Activated naive CD4-positive, alpha-beta T cell treated with anti-CD3 and anti-CD28 coated beads, Interleukin-2, amount 50 U/mL, for 24 hours (primary cell): Measurements from ENCODE around the gene JMJD6.
"Not testable (repeated sequence)": the region's sequence is repeated elsewhere in the genome, so short reads cannot be mapped to it uniquely, and the experiment has no call there.

Source experiments
- H3K27ac Mint-ChIP-seq: one replicate; pipeline ENCODE4 v1.8.0; 2021; ENCODE audit warnings: mild to moderate bottlenecking, mixed read lengths
- H3K27me3 Mint-ChIP-seq: one replicate; pipeline ENCODE4 v1.8.0; 2021; ENCODE audit warnings: mixed read lengths
- H3K36me3 Mint-ChIP-seq: one replicate; pipeline ENCODE4 v1.8.0; 2021; ENCODE audit warnings: mixed read lengths
- H3K4me1 Mint-ChIP-seq: one replicate; pipeline ENCODE4 v1.8.0; 2021; ENCODE audit warnings: mixed read lengths
- H3K4me3 Mint-ChIP-seq: one replicate; pipeline ENCODE4 v1.8.0; 2021; ENCODE audit warnings: mild to moderate bottlenecking, mixed read lengths
- H3K9me3 Mint-ChIP-seq: one replicate; pipeline ENCODE4 v1.8.0; 2021; ENCODE audit warnings: mixed read lengths

Gene JMJD6

GRCh38 chr17:76698466-76698977 lies 27.9 kb downstream of the JMJD6 start:
- H3K27ac Mint-ChIP-seq, H3K4me1 Mint-ChIP-seq, H3K27me3 Mint-ChIP-seq, H3K4me3 Mint-ChIP-seq, H3K36me3 Mint-ChIP-seq, H3K9me3 Mint-ChIP-seq: not testable (repeated sequence)

DNA sequence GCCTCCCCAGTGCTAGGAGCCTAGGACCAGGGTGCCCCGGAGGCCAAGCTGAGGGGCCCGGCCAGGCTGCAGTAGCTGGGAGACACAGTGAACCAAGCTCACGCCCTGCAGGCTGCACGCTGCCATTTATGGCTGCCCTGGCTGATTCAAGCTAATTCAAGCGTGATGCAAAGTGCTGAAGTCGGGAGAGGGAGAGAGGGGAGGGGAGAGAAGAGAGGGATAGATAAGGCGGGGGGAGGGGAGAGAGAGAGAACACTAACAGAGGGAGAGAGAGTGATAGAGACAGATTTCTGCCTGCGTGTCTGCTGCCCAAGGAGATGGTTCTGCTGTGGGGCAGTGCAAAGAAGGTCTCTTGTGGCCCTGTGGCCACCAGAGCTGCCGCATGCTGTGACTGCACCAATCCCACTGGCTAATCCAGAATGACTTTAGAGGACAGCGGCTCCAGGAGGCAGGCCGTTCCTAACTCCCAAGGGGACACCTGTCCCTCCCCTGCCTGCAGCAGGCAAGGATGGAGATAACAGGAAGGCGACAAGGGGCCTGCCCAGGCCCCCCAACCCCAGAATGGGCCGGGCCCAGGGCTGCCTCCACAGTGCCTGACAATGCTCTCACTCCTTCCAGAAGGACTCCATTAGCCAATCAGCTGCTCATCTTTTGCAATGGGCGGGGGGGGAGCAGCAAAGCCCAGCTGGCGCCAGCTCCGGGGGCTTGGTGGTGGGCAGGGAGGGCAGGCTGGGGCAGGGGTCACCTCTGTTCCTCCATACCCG lies 28.5 kb downstream of the JMJD6 start:
- Mint-ChIP-seq H3K4me1 (no peaks in the 10 kb centered on the region), H3K36me3 (no peaks in the 10 kb centered on the region), H3K4me3 (no peak overlapping the region), H3K27ac (no peak overlapping the region), H3K9me3 (no peaks in the 10 kb centered on the region), H3K27me3 (no peaks in the 10 kb centered on the region)

DNA sequence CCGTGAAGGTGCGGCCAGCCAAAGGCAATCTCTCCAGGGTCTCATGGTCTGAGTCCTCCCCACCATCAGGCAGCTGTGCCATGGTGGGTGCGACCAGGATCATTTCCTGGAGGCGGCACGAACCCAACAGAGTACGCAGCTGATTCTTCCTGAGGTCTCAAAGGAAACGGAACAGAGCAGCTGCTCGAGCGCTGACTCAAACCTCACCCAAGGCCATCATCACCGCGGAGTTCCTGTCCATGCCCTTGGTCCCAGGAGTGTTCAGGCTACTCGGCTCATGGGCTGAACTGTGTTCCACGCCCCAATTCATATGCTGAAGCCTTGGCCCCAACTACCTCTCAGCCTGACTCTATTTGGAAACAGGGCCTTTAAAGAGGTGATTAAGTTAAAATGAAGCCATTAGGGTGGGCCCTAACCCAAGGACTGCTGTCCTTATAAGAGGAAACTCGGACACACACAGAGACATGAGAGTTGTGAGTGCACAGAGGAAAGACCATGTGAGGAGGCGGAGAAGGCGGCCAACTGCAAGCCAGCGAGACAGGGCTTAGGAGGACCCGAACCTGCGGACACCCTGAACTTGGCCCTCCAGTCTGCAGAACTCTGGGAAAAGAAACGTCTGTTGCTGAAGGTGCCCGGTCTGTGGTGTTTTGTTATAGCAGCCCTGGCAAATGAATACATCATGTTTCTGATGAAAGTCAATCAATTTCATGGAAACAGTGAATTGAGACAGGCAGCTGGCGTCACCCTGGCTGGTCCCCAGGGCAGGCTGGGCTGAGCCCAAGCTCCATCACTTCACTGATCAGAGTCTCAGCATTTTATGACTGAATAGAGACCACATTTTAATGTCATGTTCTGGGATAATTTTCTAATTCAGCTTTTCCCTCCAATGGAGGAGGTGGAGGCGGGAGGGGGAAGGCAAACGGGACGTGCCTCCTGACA lies 29.4 kb downstream of the JMJD6 start:
- no peak overlapping the region for H3K4me3 Mint-ChIP-seq
- no peaks in the 10 kb centered on the region for H3K9me3 Mint-ChIP-seq
- no peak overlapping the region for H3K27ac Mint-ChIP-seq
- H3K4me1 Mint-ChIP-seq: no peaks in the 10 kb centered on the region
- no peaks in the 10 kb centered on the region for H3K27me3 Mint-ChIP-seq
- H3K36me3 Mint-ChIP-seq: no peaks in the 10 kb centered on the region

- no peaks in the 10 kb centered on the region for H3K9me3 Mint-ChIP-seq
- H3K4me3 Mint-ChIP-seq: no peak overlapping the region
- no peaks in the 10 kb centered on the region for H3K4me1 Mint-ChIP-seq
- no peaks in the 10 kb centered on the region for H3K27me3 Mint-ChIP-seq
- no peak overlapping the region for H3K27ac Mint-ChIP-seq
- H3K36me3 Mint-ChIP-seq: no peaks in the 10 kb centered on the region
Measured at GRCh38 chr17:76695059-76695831, 31.2 kb downstream of the JMJD6 start.

GRCh38 chr17:76691379-76692191 lies 34.8 kb downstream of the JMJD6 start:
- Mint-ChIP-seq H3K4me1 (no peaks in the 10 kb centered on the region), H3K9me3 (no peaks in the 10 kb centered on the region), H3K27me3 (peaks cover 1% of the 10 kb centered on the region), H3K4me3 (no peak overlapping the region), H3K27ac (no peak overlapping the region), H3K36me3 (no peaks in the 10 kb centered on the region)

DNA sequence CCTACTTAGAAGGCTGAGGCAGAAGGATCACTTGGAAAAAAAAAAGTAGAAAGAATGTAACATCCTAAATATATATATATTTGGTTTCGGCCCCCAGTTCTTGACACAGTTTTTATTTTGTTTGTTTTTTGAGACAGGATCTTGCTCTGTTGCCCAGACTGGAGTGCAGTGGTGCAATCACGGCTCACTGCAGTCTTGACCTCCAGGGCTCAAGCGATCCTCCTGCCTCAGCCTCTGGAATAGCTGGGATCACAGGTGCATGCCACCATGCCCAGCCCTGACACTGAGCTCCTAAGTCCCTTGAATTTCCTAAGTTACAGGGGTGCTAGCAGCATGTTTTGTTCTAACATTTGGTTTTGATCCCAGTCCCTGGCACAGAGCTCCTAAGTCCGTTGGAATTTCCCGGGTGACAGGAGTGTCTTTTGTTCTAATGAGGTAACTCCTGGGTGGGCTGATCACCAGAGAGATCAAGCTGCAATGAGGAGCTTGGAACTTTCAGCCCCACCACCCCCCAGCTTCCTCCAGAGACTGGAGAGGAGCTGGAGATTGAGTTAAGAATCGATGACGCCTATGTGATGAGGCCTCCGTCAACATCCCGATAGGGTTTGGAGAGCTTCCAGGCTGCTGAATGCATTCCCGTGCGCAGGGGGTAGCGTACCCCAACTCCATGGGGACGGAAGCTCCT lies 35.7 kb downstream of the JMJD6 start:
- Mint-ChIP-seq H3K36me3 (no peaks in the 10 kb centered on the region), H3K9me3 (no peaks in the 10 kb centered on the region), H3K27me3 (peaks cover 1% of the 10 kb centered on the region), H3K27ac (no peak overlapping the region), H3K4me1 (no peaks in the 10 kb centered on the region), H3K4me3 (no peak overlapping the region)

- Mint-ChIP-seq H3K27ac (no peak overlapping the region), H3K4me3 (no peak overlapping the region), H3K9me3 (no peaks in the 10 kb centered on the region), H3K36me3 (no peaks in the 10 kb centered on the region), H3K4me1 (no peaks in the 10 kb centered on the region), H3K27me3 (peaks cover 1% of the 10 kb centered on the region)
Measured at GRCh38 chr17:76689859-76690258, 36.5 kb downstream of the JMJD6 start.

- Mint-ChIP-seq H3K27ac (no peak overlapping the region), H3K9me3 (no peaks in the 10 kb centered on the region), H3K4me3 (no peak overlapping the region), H3K27me3 (peaks cover 1% of the 10 kb centered on the region), H3K4me1 (no peaks in the 10 kb centered on the region), H3K36me3 (no peaks in the 10 kb centered on the region)
Measured at GRCh38 chr17:76688165-76688622, 38.2 kb downstream of the JMJD6 start.

GRCh38 chr17:76687298-76688164 lies 38.9 kb downstream of the JMJD6 start:
- Mint-ChIP-seq H3K9me3 (no peaks in the 10 kb centered on the region), H3K4me1 (no peaks in the 10 kb centered on the region), H3K4me3 (no peak overlapping the region), H3K36me3 (no peaks in the 10 kb centered on the region), H3K27ac (no peak overlapping the region), H3K27me3 (peaks cover 1% of the 10 kb centered on the region)

GRCh38 chr17:76686538-76687297 lies 39.7 kb downstream of the JMJD6 start:
- Mint-ChIP-seq H3K27me3 (peaks cover 1% of the 10 kb centered on the region), H3K4me3 (no peak overlapping the region), H3K36me3 (no peaks in the 10 kb centered on the region)

DNA sequence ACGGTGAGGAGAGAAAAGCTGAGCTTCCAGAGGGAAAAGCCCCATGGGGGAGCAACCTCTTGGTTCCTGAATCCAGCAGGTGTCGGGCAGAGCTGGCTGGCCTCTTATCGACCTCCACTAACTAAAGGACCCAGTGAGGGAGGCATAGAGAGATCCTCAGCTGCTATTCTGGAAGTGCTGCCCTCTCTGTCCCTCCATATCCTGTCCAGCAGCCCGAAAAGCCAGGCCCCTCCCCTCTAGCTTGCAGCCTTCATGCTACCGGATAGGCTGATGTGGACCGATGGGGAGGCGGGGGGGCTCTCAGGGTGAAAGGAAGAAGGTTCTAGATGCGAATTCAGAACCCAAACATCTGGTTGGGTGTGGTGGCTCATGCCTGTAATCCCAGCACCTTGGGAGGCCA lies 40.6 kb downstream of the JMJD6 start:
- H3K36me3 Mint-ChIP-seq: no peaks in the 10 kb centered on the region
- H3K4me1 Mint-ChIP-seq: peaks cover 6% of the 10 kb centered on the region
- H3K9me3 Mint-ChIP-seq: no peaks in the 10 kb centered on the region
- peaks cover 1% of the 10 kb centered on the region for H3K27me3 Mint-ChIP-seq
- H3K27ac Mint-ChIP-seq: no peak overlapping the region
- no peak overlapping the region for H3K4me3 Mint-ChIP-seq

More at GRCh38 chr17:76686538-76687297, 39.7 kb downstream of the JMJD6 start:
- Mint-ChIP-seq H3K4me1 (no peaks in the 10 kb centered on the region), H3K9me3 (no peaks in the 10 kb centered on the region), H3K27ac (no peak overlapping the region)

GRCh38 chr17:76685366-76685765 lies 41.0 kb downstream of the JMJD6 start:
- H3K9me3 Mint-ChIP-seq: no peaks in the 10 kb centered on the region
- peaks cover 6% of the 10 kb centered on the region for H3K4me1 Mint-ChIP-seq
- no peak overlapping the region for H3K27ac Mint-ChIP-seq
- H3K4me3 Mint-ChIP-seq: no peak overlapping the region
- H3K36me3 Mint-ChIP-seq: no peaks in the 10 kb centered on the region
- H3K27me3 Mint-ChIP-seq: peaks cover 1% of the 10 kb centered on the region

DNA sequence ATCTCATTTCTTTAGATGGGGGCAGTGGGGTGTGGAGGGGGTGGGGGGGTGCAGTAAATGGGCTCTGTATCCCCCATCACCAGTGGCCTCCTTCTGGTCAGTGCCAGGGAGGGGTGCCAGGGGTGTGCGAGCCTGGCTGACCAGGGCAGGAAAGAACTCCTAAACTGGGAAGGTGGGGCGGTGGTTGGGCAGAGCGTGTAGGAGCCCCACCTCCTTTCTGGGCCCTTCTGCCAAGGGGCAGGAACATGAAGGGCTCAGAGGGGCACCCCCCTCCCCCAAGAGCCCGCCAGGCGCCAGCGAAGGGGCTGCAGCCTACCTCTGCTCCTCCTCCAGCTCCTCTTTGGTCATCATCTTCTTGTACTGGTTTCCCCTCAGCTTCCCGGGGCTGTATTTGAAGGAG lies 41.6 kb downstream of the JMJD6 start:
- Mint-ChIP-seq H3K4me1 (peaks cover 6% of the 10 kb centered on the region), H3K27ac (no peak overlapping the region), H3K9me3 (no peaks in the 10 kb centered on the region), H3K27me3 (peaks cover 1% of the 10 kb centered on the region), H3K36me3 (no peaks in the 10 kb centered on the region), H3K4me3 (no peak overlapping the region)
